Duodenal mucosa (tissue), 2 donors: ENCODE measurements around the gene MAML3.

Experiments
- H3K27ac ChIP-seq: one replicate; pipeline ENCODE4 v1.7.0; 2013; ENCODE audit warnings: low read depth, low read length
- H3K27me3 ChIP-seq, 2 donors: one replicate each; pipeline ENCODE4 v1.7.0; 2013; ENCODE audit warnings: low read length in 2 of 2, control low read depth in 1 of 2; ENCODE audit not compliant: insufficient read depth in 2 of 2, control insufficient read depth in 1 of 2
- H3K36me3 ChIP-seq, 2 donors: one replicate each; pipeline ENCODE4 v1.7.0; 2013; ENCODE audit warnings: low read length in 2 of 2, control low read depth in 1 of 2; ENCODE audit not compliant: insufficient read depth in 2 of 2, control insufficient read depth in 1 of 2
- H3K4me1 ChIP-seq, 2 donors: one replicate each; pipeline ENCODE4 v1.7.0; 2013; ENCODE audit warnings: low read length in 2 of 2, control low read depth in 1 of 2; ENCODE audit not compliant: insufficient read depth in 2 of 2, control insufficient read depth in 1 of 2
- H3K4me3 ChIP-seq, 2 donors: one replicate each; pipeline ENCODE4 v1.7.0; 2013; ENCODE audit warnings: low read length in 2 of 2, low read depth in 1 of 2
- H3K9ac ChIP-seq, 2 donors: one replicate each; pipeline ENCODE4 v1.7.0; 2013; ENCODE audit warnings: low read length in 2 of 2, low read depth in 1 of 2
- H3K9me3 ChIP-seq, 2 donors: one replicate each; pipeline ENCODE4 v1.7.0; 2013; ENCODE audit warnings: low read length in 2 of 2, control low read depth in 1 of 2; ENCODE audit not compliant: control insufficient read depth in 1 of 2

MAML3 gene

GRCh38 chr4:139975830-139976272 lies 178.1 kb downstream of the MAML3 start:
- H3K4me3 ChIP-seq, result no peak overlapping the region
- no peaks in the 10 kb centered on the region for H3K27me3 ChIP-seq
- H3K27ac ChIP-seq, result no peak overlapping the region
- H3K9me3 ChIP-seq, result peaks cover 0 to 7% of the 10 kb centered on the region in 2 donors
- H3K36me3 ChIP-seq, result no peaks in the 10 kb centered on the region
- no peak overlapping the region for H3K9ac ChIP-seq
- peaks cover 0 to 13% of the 10 kb centered on the region in 2 donors for H3K4me1 ChIP-seq

DNA sequence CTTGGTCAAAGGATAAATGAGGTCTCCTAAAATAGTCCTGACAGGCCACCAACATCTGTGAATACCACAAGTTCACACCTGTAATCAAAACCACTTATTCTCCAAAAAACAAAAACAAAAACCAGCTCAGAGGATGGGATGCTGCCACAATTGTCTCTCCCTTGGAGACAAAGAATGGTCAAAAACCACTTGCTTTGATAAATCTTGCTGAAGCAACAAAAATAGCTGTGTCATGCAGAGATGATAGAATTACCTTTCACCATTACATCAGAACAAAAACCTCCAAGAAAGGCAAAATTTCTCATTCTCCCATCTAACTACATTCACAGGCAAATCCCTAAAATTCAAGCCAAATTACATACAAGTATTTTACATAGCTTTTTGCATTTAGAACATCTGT lies 180.4 kb downstream of the MAML3 start:
- H3K27me3 ChIP-seq, result no peaks in the 10 kb centered on the region
- no peaks in the 10 kb centered on the region for H3K9me3 ChIP-seq
- no peak overlapping the region for H3K4me3 ChIP-seq
- H3K27ac ChIP-seq, result no peak overlapping the region
- peaks cover 0 to 13% of the 10 kb centered on the region in 2 donors for H3K4me1 ChIP-seq
- H3K36me3 ChIP-seq, result no peaks in the 10 kb centered on the region
- no peak overlapping the region for H3K9ac ChIP-seq

- Histone ChIP-seq H3K27ac (no peak overlapping the region), H3K9ac (no peak overlapping the region), H3K4me1 (peaks cover 0 to 13% of the 10 kb centered on the region in 2 donors), H3K4me3 (no peak overlapping the region), H3K9me3 (no peaks in the 10 kb centered on the region), H3K27me3 (no peaks in the 10 kb centered on the region), H3K36me3 (no peaks in the 10 kb centered on the region)
Measured at GRCh38 chr4:139973015-139973414, 181.0 kb downstream of the MAML3 start.

DNA sequence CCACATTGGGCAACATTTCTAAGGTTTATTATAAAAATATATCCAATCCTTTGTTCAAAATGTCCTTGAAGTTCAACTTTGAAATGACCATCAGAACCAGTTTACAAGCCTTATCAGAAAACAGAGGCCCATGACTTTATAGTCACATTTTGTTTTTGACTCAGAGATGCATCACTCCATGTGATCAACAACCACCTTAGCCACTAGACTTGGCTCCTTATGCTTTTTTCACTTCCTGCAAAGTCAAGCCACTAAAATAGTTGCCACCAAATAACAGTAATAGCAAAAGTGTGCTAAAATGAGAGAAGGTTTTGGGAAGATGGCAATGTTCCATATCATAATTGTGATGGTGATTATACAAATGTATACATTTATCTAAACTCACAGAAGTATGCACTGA lies 181.7 kb downstream of the MAML3 start:
- peaks cover 0 to 13% of the 10 kb centered on the region in 2 donors for H3K4me1 ChIP-seq
- H3K4me3 ChIP-seq, result no peak overlapping the region
- no peak overlapping the region for H3K9ac ChIP-seq
- no peaks in the 10 kb centered on the region for H3K9me3 ChIP-seq
- H3K36me3 ChIP-seq, result no peaks in the 10 kb centered on the region
- H3K27ac ChIP-seq, result no peak overlapping the region
- no peaks in the 10 kb centered on the region for H3K27me3 ChIP-seq

- Histone ChIP-seq H3K4me1 (peaks cover 0 to 9% of the 10 kb centered on the region in 2 donors), H3K27me3 (no peaks in the 10 kb centered on the region), H3K27ac (no peak overlapping the region), H3K4me3 (no peak overlapping the region), H3K36me3 (no peaks in the 10 kb centered on the region), H3K9me3 (no peaks in the 10 kb centered on the region), H3K9ac (no peak overlapping the region)
Measured at GRCh38 chr4:139971111-139971510, 182.9 kb downstream of the MAML3 start.

GRCh38 chr4:139969635-139970266 lies 184.2 kb downstream of the MAML3 start:
- no peaks in the 10 kb centered on the region for H3K4me1 ChIP-seq
- H3K9ac ChIP-seq, result no peak overlapping the region
- H3K36me3 ChIP-seq, result no peaks in the 10 kb centered on the region
- no peak overlapping the region for H3K27ac ChIP-seq
- H3K4me3 ChIP-seq, result no peak overlapping the region
- H3K9me3 ChIP-seq, result no peaks in the 10 kb centered on the region
- H3K27me3 ChIP-seq, result no peaks in the 10 kb centered on the region

DNA sequence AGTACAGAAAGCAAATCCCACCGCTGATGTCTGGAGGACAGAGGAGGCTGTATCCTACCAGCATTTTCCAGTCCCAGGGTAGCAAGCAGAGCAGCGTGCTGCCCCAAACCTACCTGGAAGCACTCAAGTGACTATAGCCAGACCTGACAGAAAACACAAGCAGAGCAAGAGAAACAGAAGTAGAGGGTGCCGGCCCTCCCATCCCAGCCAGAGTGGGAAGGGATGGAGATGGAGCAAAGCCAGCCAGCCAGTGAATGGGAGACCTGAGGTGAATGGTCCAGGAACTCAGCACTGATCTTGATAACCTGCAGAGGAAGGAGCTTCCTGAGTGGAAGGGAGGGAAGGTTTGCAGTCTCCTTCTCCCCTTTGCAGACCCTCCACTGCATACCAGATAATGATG lies 185.2 kb downstream of the MAML3 start:
- Histone ChIP-seq H3K27ac (no peak overlapping the region), H3K27me3 (no peaks in the 10 kb centered on the region), H3K36me3 (no peaks in the 10 kb centered on the region), H3K4me3 (no peak overlapping the region), H3K9me3 (no peaks in the 10 kb centered on the region), H3K4me1 (no peaks in the 10 kb centered on the region), H3K9ac (no peak overlapping the region)

DNA sequence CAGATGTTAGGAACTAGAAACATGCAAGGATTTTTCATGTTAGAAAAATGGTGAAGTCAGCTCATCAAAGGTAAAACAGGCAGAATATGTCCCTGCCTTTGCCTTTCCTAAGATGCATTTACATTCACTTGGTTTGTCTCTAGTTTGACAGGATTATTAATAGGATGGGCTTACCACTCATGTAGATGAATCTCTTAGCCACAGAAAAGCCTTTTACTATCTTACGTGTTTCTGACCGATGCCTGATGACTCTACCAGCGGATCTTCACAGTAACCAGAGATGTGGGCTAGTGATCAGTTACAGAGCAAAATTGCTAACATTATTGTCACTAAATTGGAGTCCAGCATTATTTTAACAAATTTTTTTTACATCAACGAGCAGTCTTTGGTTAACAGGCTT lies 187.6 kb downstream of the MAML3 start:
- H3K4me3 ChIP-seq, result no peak overlapping the region
- H3K4me1 ChIP-seq, result no peaks in the 10 kb centered on the region
- no peak overlapping the region for H3K9ac ChIP-seq
- H3K27me3 ChIP-seq, result no peaks in the 10 kb centered on the region
- no peaks in the 10 kb centered on the region for H3K9me3 ChIP-seq
- no peaks in the 10 kb centered on the region for H3K36me3 ChIP-seq
- no peak overlapping the region for H3K27ac ChIP-seq

- Histone ChIP-seq H3K4me1 (no peaks in the 10 kb centered on the region), H3K36me3 (no peaks in the 10 kb centered on the region), H3K9me3 (no peaks in the 10 kb centered on the region), H3K4me3 (no peak overlapping the region), H3K27ac (no peak overlapping the region), H3K9ac (no peak overlapping the region), H3K27me3 (no peaks in the 10 kb centered on the region)
Measured at GRCh38 chr4:139965789-139966188, 188.2 kb downstream of the MAML3 start.

GRCh38 chr4:139963708-139964107 lies 190.3 kb downstream of the MAML3 start:
- no peaks in the 10 kb centered on the region for H3K36me3 ChIP-seq
- no peak overlapping the region for H3K27ac ChIP-seq
- no peaks in the 10 kb centered on the region for H3K27me3 ChIP-seq
- H3K4me3 ChIP-seq, result no peak overlapping the region
- no peak overlapping the region for H3K9ac ChIP-seq
- no peaks in the 10 kb centered on the region for H3K4me1 ChIP-seq
- H3K9me3 ChIP-seq, result no peaks in the 10 kb centered on the region
